Gastroesophageal sphincter (tissue), 4 donors: Measurements from ENCODE around the gene SSH2. TPM values are rescaled to one million over a fixed set of nuclear protein-coding genes. Genes with fewer than 3 reads are reported as not detected.

Source experiments
- ATAC-seq: fragments of 150-250 bp; one replicate; pipeline ENCODE4 v1.9.1; 2016; ENCODE audit warnings: mild to moderate bottlenecking, moderate library complexity
- H3K27ac ChIP-seq, 4 donors: fragments of 200-600 bp; sonication (generic) in 3 of 4; 1 replicate in 3 of 4; 2 replicates in 1 of 4; pipeline ENCODE4 v1.5.1; 2016 to 2019
- H3K27me3 ChIP-seq: fragments of 200-600 bp; sonication (generic); one replicate; pipeline ENCODE4 v1.5.1; 2019
- H3K36me3 ChIP-seq, 2 donors: fragments of 200-600 bp; sonication (generic); one replicate each; pipeline ENCODE4 v1.5.1; 2019; ENCODE audit warnings: control low read depth in 1 of 2
- H3K4me1 ChIP-seq, 3 donors: fragments of 200-600 bp; sonication (generic); 1 replicate in 2 of 3; 2 replicates in 1 of 3; pipeline ENCODE4 v1.5.1; 2016 to 2019; ENCODE audit warnings: control low read depth in 2 of 3
- H3K4me3 ChIP-seq, 2 donors: fragments of 200-600 bp; sonication (generic); one replicate each; pipeline ENCODE4 v1.5.1; 2019; ENCODE audit warnings: mild to moderate bottlenecking in 1 of 2, moderate library complexity in 1 of 2
- H3K9me3 ChIP-seq, 3 donors: fragments of 200-600 bp; sonication (generic); one replicate each; pipeline ENCODE4 v1.5.1; 2017 to 2019; ENCODE audit warnings: control low read depth in 2 of 3
- CTCF ChIP-seq, 4 experiments: fragments of 200-600 bp in 2 of 4; fragments of 450-650 bp in 2 of 4; sonication (generic) in 1 of 4; IDR thresholded peaks; one replicate each; pipeline ENCODE4 v1.5.1; 2017 to 2019; ENCODE audit warnings: antibody characterized with exemption in 4 of 4, mild to moderate bottlenecking in 2 of 4, moderate library complexity in 2 of 4
- EP300 ChIP-seq: sonication (generic); formaldehyde crosslinking; IDR thresholded peaks from one replicate; pipeline ENCODE4 v1.6.1; 2017; ENCODE audit warnings: antibody characterized with exemption, mild to moderate bottlenecking
- POLR2A ChIP-seq, 2 donors: fragments of 450-650 bp; IDR thresholded peaks; one replicate each; pipeline ENCODE4 v1.6.1; 2017; ENCODE audit warnings: antibody characterized with exemption in 2 of 2, mild to moderate bottlenecking in 2 of 2, moderate library complexity in 1 of 2
- POLR2AphosphoS5 ChIP-seq: sonication (generic); formaldehyde crosslinking; IDR thresholded peaks from one replicate; pipeline ENCODE4 v1.6.1; 2017; ENCODE audit warnings: antibody characterized with exemption
- WGBS, 2 donors: methylation state at CpG; one replicate each; pipeline ENCODE4 v1.1.5; 2018; ENCODE audit warnings: low coverage in 1 of 2; 5-methylcytosine and 5-hydroxymethylcytosine counted together
- total RNA-seq, 4 donors: library from RNA; depleted of rRNA; stranded (reverse); fragments of >200 nt; gene quantifications; one replicate each; pipeline ENCODE4 v1.1.0, GENCODE V29; 2016

Gene SSH2
- total RNA-seq, 4 donors from 2014 or later = 16.0 to 39.7 (median 24.9) TPM

- WGBS, 2 donors = 86 to 87% methylated on average over 4 to 5 of the region's 5 CpGs
- peaks cover 0 to 4% of the 10 kb centered on the region in 2 donors for H3K36me3 ChIP-seq
- peaks cover 0 to 27% (median 15%) of the 10 kb centered on the region in 3 donors for H3K4me1 ChIP-seq
- H3K4me3 ChIP-seq = no peak overlapping the region
- peak; percentile 85 for ATAC-seq
- peak overlapping the region in 1 of 4 donors; percentile 27 for H3K27ac ChIP-seq
- H3K27me3 ChIP-seq = no peaks in the 10 kb centered on the region
- TF ChIP-seq POLR2AphosphoS5 (peak; percentile 14), POLR2A (IDR thresholded peaks at IDR 0.05) (no peak)
- H3K9me3 ChIP-seq = no peaks in the 10 kb centered on the region
Measured at GRCh38 chr17:29694918-29695563, 235.0 kb downstream of the SSH2 start.

- H3K9me3 ChIP-seq = no peaks in the 10 kb centered on the region
- 83 to 96% methylated on average over 3 of the region's 3 CpGs for WGBS, 2 donors
- TF ChIP-seq EP300 = no peak
- no peak for TF ChIP-seq POLR2AphosphoS5
- no peak for TF ChIP-seq POLR2A (IDR thresholded peaks at IDR 0.05)
- H3K4me1 ChIP-seq = peaks cover 0 to 19% (median 7%) of the 10 kb centered on the region in 3 donors
- H3K27ac ChIP-seq = no peak overlapping the region
- H3K36me3 ChIP-seq = peaks cover 0 to 4% of the 10 kb centered on the region in 2 donors
- no peaks in the 10 kb centered on the region for H3K27me3 ChIP-seq
- no peak overlapping the region for H3K4me3 ChIP-seq
- ATAC-seq = no peak
Measured at GRCh38 chr17:29693751-29694150, 236.3 kb downstream of the SSH2 start.

GRCh38 chr17:29687596-29687995, 242.4 kb downstream of the SSH2 start:
- ATAC-seq = no peak
- peaks cover 4 to 36% (median 7%) of the 10 kb centered on the region in 3 donors for H3K4me1 ChIP-seq
- H3K27me3 ChIP-seq = no peaks in the 10 kb centered on the region
- 4% methylated on average over 2 of the region's 2 CpGs for WGBS, 2 donors
- peak overlapping the region in 2 of 4 donors; percentile 20 to 46 for H3K27ac ChIP-seq
- peaks cover 0 to 9% of the 10 kb centered on the region in 2 donors for H3K36me3 ChIP-seq
- no peak for TF ChIP-seq CTCF (IDR thresholded peaks at IDR 0.05)
- TF ChIP-seq POLR2A (IDR thresholded peaks at IDR 0.05) = no peak
- TF ChIP-seq EP300 = no peak
- TF ChIP-seq POLR2AphosphoS5 = no peak
- H3K4me3 ChIP-seq = no peak overlapping the region
- no peaks in the 10 kb centered on the region for H3K9me3 ChIP-seq

GRCh38 chr17:29686993-29687590, 242.9 kb downstream of the SSH2 start:
- ATAC-seq = no peak
- Histone ChIP-seq H3K27me3 (no peaks in the 10 kb centered on the region), H3K9me3 (no peaks in the 10 kb centered on the region), H3K4me1 (peaks cover 8 to 41% (median 10%) of the 10 kb centered on the region in 3 donors), H3K27ac (peak overlapping the region in 3 of 4 donors; percentile 5 to 46 (median 20)), H3K4me3 (no peak overlapping the region), H3K36me3 (peaks cover 0 to 9% of the 10 kb centered on the region in 2 donors)
- WGBS, 2 donors = 37 to 46% methylated on average over 4 of the region's 4 CpGs
- no peak for TF ChIP-seq POLR2A (IDR thresholded peaks at IDR 0.05)
- TF ChIP-seq POLR2AphosphoS5 = no peak
- no peak for TF ChIP-seq EP300

- peak overlapping the region in 3 of 4 donors; percentile 0 to 49 (median 41) for H3K27ac ChIP-seq
- H3K27me3 ChIP-seq = no peaks in the 10 kb centered on the region
- no peak for ATAC-seq
- no peak for TF ChIP-seq POLR2A (IDR thresholded peaks at IDR 0.05)
- TF ChIP-seq EP300 = no peak
- no peak for TF ChIP-seq POLR2AphosphoS5
- TF ChIP-seq CTCF (IDR thresholded peaks at IDR 0.05) = no peak
- peaks cover 9 to 56% (median 10%) of the 10 kb centered on the region in 3 donors for H3K4me1 ChIP-seq
- H3K36me3 ChIP-seq = peaks cover 0 to 9% of the 10 kb centered on the region in 2 donors
- 71 to 75% methylated on average over 1 of the region's 1 CpG for WGBS, 2 donors
- no peaks in the 10 kb centered on the region for H3K9me3 ChIP-seq
- H3K4me3 ChIP-seq = no peak overlapping the region
Measured at GRCh38 chr17:29683481-29683880, 246.5 kb downstream of the SSH2 start.

GRCh38 chr17:29682987-29683386, 247.0 kb downstream of the SSH2 start:
- H3K4me1 ChIP-seq = peaks cover 10 to 56% (median 12%) of the 10 kb centered on the region in 3 donors
- H3K4me3 ChIP-seq = no peak overlapping the region
- H3K27ac ChIP-seq = peak overlapping the region in 3 of 4 donors; percentile 0 to 49 (median 41)
- WGBS, 2 donors = 67% methylated on average over 3 of the region's 3 CpGs; no CpG with 5 or more reads in 1 of the 2 donors
- no peaks in the 10 kb centered on the region for H3K9me3 ChIP-seq
- peaks cover 0 to 9% of the 10 kb centered on the region in 2 donors for H3K36me3 ChIP-seq
- no peaks in the 10 kb centered on the region for H3K27me3 ChIP-seq
- TF ChIP-seq EP300 (no peak), POLR2AphosphoS5 (no peak)
- ATAC-seq = no peak
